Liver (tissue), 9 donors: ENCODE measurements around the gene ATRX. TPM values are rescaled to one million over a fixed set of nuclear protein-coding genes. Genes with fewer than 3 reads are reported as not detected.

Experiments used
- DNase-seq: peaks from one replicate; pipeline ENCODE4 v3.0.0-alpha.2; 2017; ENCODE audit warnings: low spot score
- H3K27ac ChIP-seq, 2 donors: one replicate each; pipeline ENCODE4 v1.7.0; 2013; ENCODE audit warnings: inconsistent platforms in 2 of 2, low read length in 2 of 2, control low read depth in 1 of 2, low read depth in 1 of 2, mild to moderate bottlenecking in 1 of 2
- H3K27me3 ChIP-seq, 4 donors: one replicate each; pipeline versions ENCODE4 v1.6.1 to v1.7.0; 2013; ENCODE audit warnings: low read length in 3 of 4, inconsistent platforms in 1 of 4, mild to moderate bottlenecking in 1 of 4, moderate library complexity in 1 of 4; ENCODE audit not compliant: control insufficient read depth in 4 of 4, insufficient read depth in 4 of 4
- H3K36me3 ChIP-seq, 4 donors: one replicate each; pipeline versions ENCODE4 v1.6.1 to v1.7.0; 2013; ENCODE audit warnings: low read length in 3 of 4, mild to moderate bottlenecking in 3 of 4, low read depth in 1 of 4, moderate library complexity in 1 of 4; ENCODE audit not compliant: control insufficient read depth in 4 of 4, insufficient read depth in 3 of 4
- H3K4me1 ChIP-seq, 4 donors: one replicate each; pipeline versions ENCODE4 v1.6.1 to v1.7.0; 2013; ENCODE audit warnings: low read length in 3 of 4, mild to moderate bottlenecking in 3 of 4, moderate library complexity in 1 of 4; ENCODE audit not compliant: control insufficient read depth in 4 of 4, insufficient read depth in 4 of 4
- H3K4me3 ChIP-seq, 3 donors: one replicate each; pipeline versions ENCODE4 v1.6.1 to v1.7.0; 2013; ENCODE audit warnings: low read length in 3 of 3, control low read depth in 1 of 3, low read depth in 1 of 3, mild to moderate bottlenecking in 1 of 3
- H3K9ac ChIP-seq, 2 donors: one replicate each; pipeline ENCODE4 v1.7.0; 2013; ENCODE audit warnings: low read length in 2 of 2, mild to moderate bottlenecking in 2 of 2, moderate library complexity in 2 of 2, control low read depth in 1 of 2, low read depth in 1 of 2
- H3K9me3 ChIP-seq, 4 donors: one replicate each; pipeline versions ENCODE4 v1.6.1 to v1.7.0; 2013; ENCODE audit warnings: low read length in 3 of 4; ENCODE audit not compliant: control insufficient read depth in 4 of 4
- EGR1 ChIP-seq, 2 donors: IDR thresholded peaks; 2 replicates each; pipeline ENCODE4 v1.6.1; 2016 to 2018; ENCODE audit warnings: antibody characterized with exemption in 2 of 2, low read depth in 2 of 2
- FOXA1 ChIP-seq: IDR thresholded peaks from 2 replicates; pipeline ENCODE4 v1.6.1; 2016; ENCODE audit warnings: antibody characterized with exemption
- FOXA2 ChIP-seq: IDR thresholded peaks from 2 replicates; pipeline ENCODE4 v1.6.1; 2016; ENCODE audit warnings: antibody characterized with exemption
- GABPA ChIP-seq, 2 donors: IDR thresholded peaks in 1 of 2; conservative IDR thresholded peaks in 1 of 2; 2 replicates each; pipeline ENCODE4 v1.6.1; 2016; ENCODE audit warnings: antibody characterized with exemption in 2 of 2, mild to moderate bottlenecking in 1 of 2, moderate library complexity in 1 of 2
- HNF4A ChIP-seq, 2 donors: conservative IDR thresholded peaks; 2 replicates each; pipeline ENCODE4 v1.6.1; 2016; ENCODE audit warnings: antibody characterized with exemption in 2 of 2, mild to moderate bottlenecking in 2 of 2
- HNF4G ChIP-seq: IDR thresholded peaks from 2 replicates; pipeline ENCODE4 v1.6.1; 2016; ENCODE audit warnings: antibody characterized with exemption
- JUND ChIP-seq, 2 donors: IDR thresholded peaks; 2 replicates each; pipeline ENCODE4 v1.6.1; 2016; ENCODE audit warnings: antibody characterized with exemption in 2 of 2
- NR2F2 ChIP-seq: IDR thresholded peaks from 2 replicates; pipeline ENCODE4 v1.6.1; 2016; ENCODE audit warnings: antibody characterized with exemption
- RAD21 ChIP-seq, 2 donors: IDR thresholded peaks; 2 replicates each; pipeline ENCODE4 v1.6.1; 2016; ENCODE audit warnings: antibody characterized with exemption in 2 of 2, mild to moderate bottlenecking in 2 of 2
- RXRA ChIP-seq, 2 donors: IDR thresholded peaks; 2 replicates each; pipeline ENCODE4 v1.6.1; 2017 to 2018; ENCODE audit warnings: antibody characterized with exemption in 2 of 2, mild to moderate bottlenecking in 1 of 2
- SP1 ChIP-seq: IDR thresholded peaks from 2 replicates; pipeline ENCODE4 v1.6.1; 2018; ENCODE audit warnings: antibody characterized with exemption, mild to moderate bottlenecking
- TAF1 ChIP-seq: conservative IDR thresholded peaks from 2 replicates; pipeline ENCODE4 v1.6.1; 2016; ENCODE audit warnings: antibody characterized with exemption, mild to moderate bottlenecking
- YY1 ChIP-seq: IDR thresholded peaks from 2 replicates; pipeline ENCODE4 v1.6.1; 2016; ENCODE audit warnings: antibody characterized with exemption, mild to moderate bottlenecking
- WGBS: extraction: QIAGEN DNeasy Blood & Tissue Kit; methylation state at CpG from one replicate; pipeline ENCODE4 v1.1.7; 2013; 5-methylcytosine and 5-hydroxymethylcytosine counted together
- polyA plus RNA-seq, 2 donors: library from polyadenylated mRNA; stranded (reverse) in 1 of 2; unstranded in 1 of 2; fragments of 200-250 nt in 1 of 2; fragments of >200 nt in 1 of 2; fragmentation: Nextera tagmentation in 1 of 2; extraction: Ambion mirVana in 1 of 2; gene quantifications; one replicate each; pipeline versions ENCODE4 v1.2.1 to v1.2.3, GENCODE V29; 2013 to 2015
- total RNA-seq, 2 donors: library from RNA; depleted of rRNA; stranded (reverse); fragments of >200 nt; gene quantifications; one replicate each; pipeline ENCODE4 v1.2.3, GENCODE V29; 2014
- TF ChIP-seq, protein P1 (sequence below): IDR thresholded peaks from 2 replicates; pipeline ENCODE4 v1.6.1; 2016; ENCODE audit warnings: antibody characterized with exemption, mild to moderate bottlenecking
- TF ChIP-seq, protein P2 (sequence below): IDR thresholded peaks from 2 replicates; pipeline ENCODE4 v1.6.1; 2016; ENCODE audit warnings: antibody characterized with exemption
- TF ChIP-seq, protein P3 (sequence below): fragments of 150-350 bp; IDR thresholded peaks from 2 replicates; pipeline ENCODE4 v1.5.1; 2017; ENCODE audit warnings: improper control_type of control experiment, low read depth, low read length; ENCODE audit not compliant: missing input control
- TF ChIP-seq, protein P4 (sequence below): IDR thresholded peaks from 2 replicates; pipeline ENCODE4 v1.6.1; 2016; ENCODE audit warnings: antibody characterized with exemption
- TF ChIP-seq, protein P5 (sequence below): IDR thresholded peaks from 2 replicates; pipeline ENCODE4 v1.6.1; 2016; ENCODE audit warnings: antibody characterized with exemption
- donor health status: healthy.
- donor health status: healthy.
- donor health status: healthy.
- donor health status: healthy.
- donor health status: healthy.

The ATRX gene
- total and polyA plus RNA-seq, 4 donors = 4.6 to 38.5 (median 32.0) TPM

DNA sequence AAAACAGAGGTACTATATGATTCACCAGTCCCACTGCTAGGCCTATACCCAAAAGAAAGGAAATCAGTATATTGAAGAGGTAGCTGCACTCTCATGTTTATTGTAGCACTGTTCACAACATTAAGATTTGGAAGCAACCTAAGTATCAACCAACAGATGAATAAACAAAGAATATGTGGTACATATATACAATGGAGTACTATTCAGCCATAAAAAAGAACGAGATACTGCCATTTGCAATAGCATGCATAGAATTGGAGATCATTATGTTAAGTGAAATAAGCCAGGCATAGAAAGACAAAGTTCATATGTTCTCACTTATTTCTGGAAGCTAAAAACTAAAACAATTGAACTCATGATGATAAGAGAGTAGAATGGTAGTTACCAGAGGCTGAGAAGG is 266.3 kb downstream of the ATRX start:
- no peak for DNase-seq
- 100% methylated on average over 1 of the region's 1 CpG for WGBS
- H3K9me3 ChIP-seq = no peaks in the 10 kb centered on the region
- no peak overlapping the region for H3K4me3 ChIP-seq
- no peaks in the 10 kb centered on the region for H3K4me1 ChIP-seq
- H3K27ac ChIP-seq = no peak overlapping the region
- H3K9ac ChIP-seq = no peak overlapping the region
- H3K27me3 ChIP-seq = no peaks in the 10 kb centered on the region
- H3K36me3 ChIP-seq = peaks cover 0 to 8% (median 0%) of the 10 kb centered on the region in 4 donors
- TF ChIP-seq GABPA (IDR thresholded peaks at IDR 0.05 in 1 of 2, conservative IDR thresholded peaks at IDR 0.05 in 1 of 2) (no peak), RXRA (IDR thresholded peaks at IDR 0.05) (no peak), FOXA1 (no peak), EGR1 (IDR thresholded peaks at IDR 0.05; ENCODE audit: low read depth in 2 of 2) (no peak), NR2F2 (no peak)

DNA sequence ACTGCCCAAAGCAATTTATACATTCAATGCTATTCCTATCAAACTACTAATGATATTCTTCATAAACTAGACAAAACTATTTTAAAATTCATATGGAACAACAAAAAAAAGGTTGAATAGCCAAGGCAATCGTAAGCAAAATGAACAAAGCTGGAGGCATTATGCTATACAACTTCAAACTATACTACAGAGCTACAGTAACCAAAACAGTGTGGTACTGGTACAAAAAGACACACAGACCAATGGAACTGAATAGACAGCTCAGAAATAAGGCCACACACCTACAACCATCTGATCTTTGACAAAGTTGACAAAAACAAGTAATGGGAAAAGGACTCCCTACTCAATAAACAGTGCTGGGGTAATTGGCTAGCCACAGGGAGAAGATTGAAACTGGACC is 271.8 kb downstream of the ATRX start:
- Histone ChIP-seq H3K4me3 (no peak overlapping the region), H3K9ac (no peak overlapping the region), H3K4me1 (no peaks in the 10 kb centered on the region), H3K27ac (no peak overlapping the region), H3K36me3 (peaks cover 0 to 16% (median 6%) of the 10 kb centered on the region in 4 donors), H3K27me3 (no peaks in the 10 kb centered on the region), H3K9me3 (peaks cover 0 to 10% (median 2%) of the 10 kb centered on the region in 4 donors)
- WGBS = 98% methylated on average over 1 of the region's 1 CpG
- DNase-seq = no peak
- TF ChIP-seq FOXA1 (no peak), HNF4G (no peak), YY1 (no peak), JUND (IDR thresholded peaks at IDR 0.05) (no peak), HNF4A (conservative IDR thresholded peaks at IDR 0.05) (no peak), TAF1 (no peak), FOXA2 (no peak), RXRA (IDR thresholded peaks at IDR 0.05) (no peak), NR2F2 (no peak), EGR1 (IDR thresholded peaks at IDR 0.05; ENCODE audit: low read depth in 2 of 2) (no peak), SP1 (no peak), GABPA (IDR thresholded peaks at IDR 0.05 in 1 of 2, conservative IDR thresholded peaks at IDR 0.05 in 1 of 2) (no peak), RAD21 (IDR thresholded peaks at IDR 0.05) (no peak)
- TF ChIP-seq, protein P1, sequence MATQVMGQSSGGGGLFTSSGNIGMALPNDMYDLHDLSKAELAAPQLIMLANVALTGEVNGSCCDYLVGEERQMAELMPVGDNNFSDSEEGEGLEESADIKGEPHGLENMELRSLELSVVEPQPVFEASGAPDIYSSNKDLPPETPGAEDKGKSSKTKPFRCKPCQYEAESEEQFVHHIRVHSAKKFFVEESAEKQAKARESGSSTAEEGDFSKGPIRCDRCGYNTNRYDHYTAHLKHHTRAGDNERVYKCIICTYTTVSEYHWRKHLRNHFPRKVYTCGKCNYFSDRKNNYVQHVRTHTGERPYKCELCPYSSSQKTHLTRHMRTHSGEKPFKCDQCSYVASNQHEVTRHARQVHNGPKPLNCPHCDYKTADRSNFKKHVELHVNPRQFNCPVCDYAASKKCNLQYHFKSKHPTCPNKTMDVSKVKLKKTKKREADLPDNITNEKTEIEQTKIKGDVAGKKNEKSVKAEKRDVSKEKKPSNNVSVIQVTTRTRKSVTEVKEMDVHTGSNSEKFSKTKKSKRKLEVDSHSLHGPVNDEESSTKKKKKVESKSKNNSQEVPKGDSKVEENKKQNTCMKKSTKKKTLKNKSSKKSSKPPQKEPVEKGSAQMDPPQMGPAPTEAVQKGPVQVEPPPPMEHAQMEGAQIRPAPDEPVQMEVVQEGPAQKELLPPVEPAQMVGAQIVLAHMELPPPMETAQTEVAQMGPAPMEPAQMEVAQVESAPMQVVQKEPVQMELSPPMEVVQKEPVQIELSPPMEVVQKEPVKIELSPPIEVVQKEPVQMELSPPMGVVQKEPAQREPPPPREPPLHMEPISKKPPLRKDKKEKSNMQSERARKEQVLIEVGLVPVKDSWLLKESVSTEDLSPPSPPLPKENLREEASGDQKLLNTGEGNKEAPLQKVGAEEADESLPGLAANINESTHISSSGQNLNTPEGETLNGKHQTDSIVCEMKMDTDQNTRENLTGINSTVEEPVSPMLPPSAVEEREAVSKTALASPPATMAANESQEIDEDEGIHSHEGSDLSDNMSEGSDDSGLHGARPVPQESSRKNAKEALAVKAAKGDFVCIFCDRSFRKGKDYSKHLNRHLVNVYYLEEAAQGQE = no peak
- TF ChIP-seq, protein P2, sequence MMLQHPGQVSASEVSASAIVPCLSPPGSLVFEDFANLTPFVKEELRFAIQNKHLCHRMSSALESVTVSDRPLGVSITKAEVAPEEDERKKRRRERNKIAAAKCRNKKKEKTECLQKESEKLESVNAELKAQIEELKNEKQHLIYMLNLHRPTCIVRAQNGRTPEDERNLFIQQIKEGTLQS = no peak
- TF ChIP-seq, protein P3, sequence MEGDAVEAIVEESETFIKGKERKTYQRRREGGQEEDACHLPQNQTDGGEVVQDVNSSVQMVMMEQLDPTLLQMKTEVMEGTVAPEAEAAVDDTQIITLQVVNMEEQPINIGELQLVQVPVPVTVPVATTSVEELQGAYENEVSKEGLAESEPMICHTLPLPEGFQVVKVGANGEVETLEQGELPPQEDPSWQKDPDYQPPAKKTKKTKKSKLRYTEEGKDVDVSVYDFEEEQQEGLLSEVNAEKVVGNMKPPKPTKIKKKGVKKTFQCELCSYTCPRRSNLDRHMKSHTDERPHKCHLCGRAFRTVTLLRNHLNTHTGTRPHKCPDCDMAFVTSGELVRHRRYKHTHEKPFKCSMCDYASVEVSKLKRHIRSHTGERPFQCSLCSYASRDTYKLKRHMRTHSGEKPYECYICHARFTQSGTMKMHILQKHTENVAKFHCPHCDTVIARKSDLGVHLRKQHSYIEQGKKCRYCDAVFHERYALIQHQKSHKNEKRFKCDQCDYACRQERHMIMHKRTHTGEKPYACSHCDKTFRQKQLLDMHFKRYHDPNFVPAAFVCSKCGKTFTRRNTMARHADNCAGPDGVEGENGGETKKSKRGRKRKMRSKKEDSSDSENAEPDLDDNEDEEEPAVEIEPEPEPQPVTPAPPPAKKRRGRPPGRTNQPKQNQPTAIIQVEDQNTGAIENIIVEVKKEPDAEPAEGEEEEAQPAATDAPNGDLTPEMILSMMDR = no peak
- TF ChIP-seq, protein P4, sequence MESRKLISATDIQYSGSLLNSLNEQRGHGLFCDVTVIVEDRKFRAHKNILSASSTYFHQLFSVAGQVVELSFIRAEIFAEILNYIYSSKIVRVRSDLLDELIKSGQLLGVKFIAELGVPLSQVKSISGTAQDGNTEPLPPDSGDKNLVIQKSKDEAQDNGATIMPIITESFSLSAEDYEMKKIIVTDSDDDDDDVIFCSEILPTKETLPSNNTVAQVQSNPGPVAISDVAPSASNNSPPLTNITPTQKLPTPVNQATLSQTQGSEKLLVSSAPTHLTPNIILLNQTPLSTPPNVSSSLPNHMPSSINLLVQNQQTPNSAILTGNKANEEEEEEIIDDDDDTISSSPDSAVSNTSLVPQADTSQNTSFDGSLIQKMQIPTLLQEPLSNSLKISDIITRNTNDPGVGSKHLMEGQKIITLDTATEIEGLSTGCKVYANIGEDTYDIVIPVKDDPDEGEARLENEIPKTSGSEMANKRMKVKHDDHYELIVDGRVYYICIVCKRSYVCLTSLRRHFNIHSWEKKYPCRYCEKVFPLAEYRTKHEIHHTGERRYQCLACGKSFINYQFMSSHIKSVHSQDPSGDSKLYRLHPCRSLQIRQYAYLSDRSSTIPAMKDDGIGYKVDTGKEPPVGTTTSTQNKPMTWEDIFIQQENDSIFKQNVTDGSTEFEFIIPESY = no peak
- TF ChIP-seq, protein P5, sequence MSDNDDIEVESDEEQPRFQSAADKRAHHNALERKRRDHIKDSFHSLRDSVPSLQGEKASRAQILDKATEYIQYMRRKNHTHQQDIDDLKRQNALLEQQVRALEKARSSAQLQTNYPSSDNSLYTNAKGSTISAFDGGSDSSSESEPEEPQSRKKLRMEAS = no peak
